ENCODE data around the gene TWNK.

GRCh38 chr10:100982916-100983830 is 4.2 kb upstream of the TWNK start:
- no peak for TF ChIP-seq GATA3 (IDR thresholded peaks at IDR 0.05; ENCODE audit: low read depth, low read length)
- TF ChIP-seq GATA2 (IDR thresholded peaks at IDR 0.05; ENCODE audit: low read depth, low read length) = no peak
